ENCODE data around the gene DYDC2. TPM values are rescaled to one million over a fixed set of nuclear protein-coding genes. Genes with fewer than 3 reads are reported as not detected.

The DYDC2 gene
- total RNA-seq, 1 donor from 2014 or later = not detected

DNA sequence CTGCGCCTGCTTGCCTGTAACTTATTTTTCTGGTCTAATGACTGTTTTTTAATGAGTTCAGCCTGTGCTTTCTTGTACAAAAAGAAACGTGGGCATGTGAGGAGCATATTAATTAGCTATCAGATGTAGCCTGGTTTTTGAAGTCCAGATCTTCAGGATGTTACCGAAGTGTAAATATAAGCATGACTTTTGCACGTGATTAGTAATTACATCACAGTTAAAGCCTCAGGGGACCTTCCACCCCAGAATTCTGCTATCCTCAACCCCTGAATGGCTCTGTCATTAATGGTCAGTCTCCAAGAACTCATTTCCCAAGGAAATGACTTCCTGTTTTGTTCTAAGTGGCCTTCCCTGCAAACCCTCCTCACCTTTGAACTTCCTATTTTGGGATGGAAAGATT lies 49.6 kb downstream of the DYDC2 start:
- Mint-ChIP-seq H3K36me3 (ENCODE audit: unreplicated experiment) (no peaks in the 10 kb centered on the region), H3K4me1 (ENCODE audit: low read depth, unreplicated experiment) (peaks cover 27% of the 10 kb centered on the region), H3K9me3 (ENCODE audit: unreplicated experiment) (peaks cover 8% of the 10 kb centered on the region), H3K27ac (ENCODE audit: unreplicated experiment) (peak overlapping the region; percentile 25), H3K4me3 (ENCODE audit: unreplicated experiment) (peak overlapping the region; percentile 13), H3K27me3 (ENCODE audit: unreplicated experiment) (no peaks in the 10 kb centered on the region)
- TF ChIP-seq, protein P1, sequence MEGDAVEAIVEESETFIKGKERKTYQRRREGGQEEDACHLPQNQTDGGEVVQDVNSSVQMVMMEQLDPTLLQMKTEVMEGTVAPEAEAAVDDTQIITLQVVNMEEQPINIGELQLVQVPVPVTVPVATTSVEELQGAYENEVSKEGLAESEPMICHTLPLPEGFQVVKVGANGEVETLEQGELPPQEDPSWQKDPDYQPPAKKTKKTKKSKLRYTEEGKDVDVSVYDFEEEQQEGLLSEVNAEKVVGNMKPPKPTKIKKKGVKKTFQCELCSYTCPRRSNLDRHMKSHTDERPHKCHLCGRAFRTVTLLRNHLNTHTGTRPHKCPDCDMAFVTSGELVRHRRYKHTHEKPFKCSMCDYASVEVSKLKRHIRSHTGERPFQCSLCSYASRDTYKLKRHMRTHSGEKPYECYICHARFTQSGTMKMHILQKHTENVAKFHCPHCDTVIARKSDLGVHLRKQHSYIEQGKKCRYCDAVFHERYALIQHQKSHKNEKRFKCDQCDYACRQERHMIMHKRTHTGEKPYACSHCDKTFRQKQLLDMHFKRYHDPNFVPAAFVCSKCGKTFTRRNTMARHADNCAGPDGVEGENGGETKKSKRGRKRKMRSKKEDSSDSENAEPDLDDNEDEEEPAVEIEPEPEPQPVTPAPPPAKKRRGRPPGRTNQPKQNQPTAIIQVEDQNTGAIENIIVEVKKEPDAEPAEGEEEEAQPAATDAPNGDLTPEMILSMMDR (IDR thresholded peaks at IDR 0.05; ENCODE audit: partially characterized antibody, unreplicated experiment) = no peak
- no peak for DNase-seq

DNA sequence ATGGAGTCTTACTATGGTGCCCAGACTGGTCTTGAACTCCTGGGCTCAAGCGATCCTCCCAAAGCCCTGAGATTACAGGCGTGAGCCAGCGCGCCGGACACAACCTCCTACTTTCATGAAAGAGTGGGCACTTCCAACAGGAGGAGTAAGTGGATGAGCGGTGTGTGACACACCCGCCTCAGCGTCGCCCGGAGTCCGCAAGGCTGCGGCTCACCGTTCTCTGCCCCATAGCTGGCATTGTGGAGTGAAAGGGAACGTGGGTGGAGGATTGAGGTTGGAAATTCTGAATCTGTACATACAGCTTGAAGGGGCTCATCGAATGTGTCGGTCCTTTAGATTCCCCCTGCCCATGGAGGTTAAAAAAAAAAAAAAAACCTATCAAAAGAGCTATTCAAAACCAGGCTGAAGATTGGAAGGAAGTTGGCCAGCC lies 51.2 kb downstream of the DYDC2 start:
- Mint-ChIP-seq H3K4me3 (ENCODE audit: unreplicated experiment) (peak overlapping the region; percentile 92), H3K27ac (ENCODE audit: unreplicated experiment) (peak overlapping the region; percentile 79), H3K4me1 (ENCODE audit: low read depth, unreplicated experiment) (peaks cover 39% of the 10 kb centered on the region), H3K9me3 (ENCODE audit: unreplicated experiment) (peaks cover 8% of the 10 kb centered on the region), H3K27me3 (ENCODE audit: unreplicated experiment) (no peaks in the 10 kb centered on the region), H3K36me3 (ENCODE audit: unreplicated experiment) (no peaks in the 10 kb centered on the region)
- peak; percentile 23 for DNase-seq
- TF ChIP-seq, protein P1 (IDR thresholded peaks at IDR 0.05; ENCODE audit: partially characterized antibody, unreplicated experiment) = no peak

DNA sequence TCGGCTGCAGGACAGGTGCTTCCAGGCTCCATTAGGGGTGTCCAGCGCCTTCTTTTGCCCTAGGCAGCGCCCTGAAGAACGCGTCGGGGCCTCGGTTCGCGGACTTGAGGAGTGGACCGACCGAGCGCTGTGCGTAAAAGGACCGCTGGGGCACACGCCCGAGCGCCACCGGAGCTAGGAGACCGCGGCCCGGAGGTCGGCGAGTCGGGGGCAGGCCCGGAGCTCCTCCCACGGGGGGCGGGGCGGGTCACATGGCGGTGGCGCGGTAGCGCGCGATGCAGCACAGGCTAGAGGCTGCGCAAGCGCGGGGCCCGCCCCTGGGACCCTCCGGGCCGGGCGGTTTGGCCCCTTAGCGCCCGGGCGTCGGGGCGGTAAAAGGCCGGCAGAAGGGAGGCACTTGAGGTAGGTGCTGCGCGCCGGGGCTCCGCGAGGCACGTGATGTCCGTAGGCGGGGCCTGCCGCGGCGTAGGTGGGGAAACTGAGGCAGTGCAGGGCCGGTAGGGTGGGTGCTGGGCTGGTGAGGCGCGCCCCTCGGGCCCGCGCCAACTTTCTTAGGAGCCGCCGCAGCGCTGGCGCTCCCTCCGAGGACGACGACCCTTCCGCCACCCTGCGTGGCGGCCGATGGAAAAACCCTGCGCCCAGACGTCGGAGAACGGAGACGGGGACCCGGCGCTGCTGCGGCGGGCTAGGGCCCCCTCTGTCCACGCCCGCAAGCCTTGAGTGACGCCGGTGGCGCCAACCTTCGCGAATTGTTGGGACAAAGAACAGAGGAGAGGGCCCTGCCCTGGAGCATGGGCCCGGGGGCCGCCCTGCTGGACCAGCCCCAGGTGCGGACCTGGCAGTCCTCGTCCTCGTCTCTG lies 51.9 kb downstream of the DYDC2 start, which contains the start of gene PRXL2A:
Gene PRXL2A, plus strand, starts transcription at position 310 of the 860 bp plus-strand sequence. CDS start 11,917 bp downstream, outside the sequence.
- H3K4me3 Mint-ChIP-seq (ENCODE audit: unreplicated experiment) = peak within 1 kb of the TSS; percentile 92
- H3K27me3 Mint-ChIP-seq (ENCODE audit: unreplicated experiment) = peaks cover 4% of the 10 kb centered on the region
- H3K4me1 Mint-ChIP-seq (ENCODE audit: low read depth, unreplicated experiment) = peaks cover 45% of the 10 kb centered on the region
- TF ChIP-seq, protein P1 (IDR thresholded peaks at IDR 0.05; ENCODE audit: partially characterized antibody, unreplicated experiment) = no peak
- peaks cover 8% of the 10 kb centered on the region for H3K9me3 Mint-ChIP-seq (ENCODE audit: unreplicated experiment)
- H3K27ac Mint-ChIP-seq (ENCODE audit: unreplicated experiment) = peak within 1 kb of the TSS; percentile 87
- peak; percentile 97 for DNase-seq
- no peaks in the 10 kb centered on the region for H3K36me3 Mint-ChIP-seq (ENCODE audit: unreplicated experiment)

DNA sequence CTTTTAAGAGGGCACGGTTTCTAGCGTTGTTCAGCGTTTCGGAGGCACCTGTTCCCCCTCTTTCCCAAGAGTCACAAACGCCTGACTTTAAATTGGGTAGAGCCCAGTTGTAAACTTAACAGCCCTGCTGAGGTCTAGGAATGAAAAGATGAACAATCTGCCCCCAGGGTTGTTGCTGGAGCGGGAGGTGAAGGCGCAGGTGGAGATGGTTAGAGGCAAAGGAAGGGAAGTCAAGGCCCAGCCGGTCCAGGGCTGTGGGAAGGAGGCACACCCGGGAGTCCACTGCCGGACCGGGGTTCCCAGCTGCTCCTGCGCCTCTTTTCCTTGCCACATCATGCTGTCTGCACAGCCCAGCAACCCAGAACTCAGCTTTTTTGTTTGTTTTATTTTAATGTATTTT lies 52.5 kb downstream of the DYDC2 start:
- Mint-ChIP-seq H3K36me3 (ENCODE audit: unreplicated experiment) (no peaks in the 10 kb centered on the region), H3K27me3 (ENCODE audit: unreplicated experiment) (peaks cover 4% of the 10 kb centered on the region), H3K4me3 (ENCODE audit: unreplicated experiment) (peak overlapping the region; percentile 92), H3K4me1 (ENCODE audit: low read depth, unreplicated experiment) (peaks cover 52% of the 10 kb centered on the region), H3K9me3 (ENCODE audit: unreplicated experiment) (peaks cover 8% of the 10 kb centered on the region), H3K27ac (ENCODE audit: unreplicated experiment) (peak overlapping the region; percentile 87)
- peak; percentile 30 for DNase-seq
- TF ChIP-seq, protein P1 (IDR thresholded peaks at IDR 0.05; ENCODE audit: partially characterized antibody, unreplicated experiment) = no peak

DNA sequence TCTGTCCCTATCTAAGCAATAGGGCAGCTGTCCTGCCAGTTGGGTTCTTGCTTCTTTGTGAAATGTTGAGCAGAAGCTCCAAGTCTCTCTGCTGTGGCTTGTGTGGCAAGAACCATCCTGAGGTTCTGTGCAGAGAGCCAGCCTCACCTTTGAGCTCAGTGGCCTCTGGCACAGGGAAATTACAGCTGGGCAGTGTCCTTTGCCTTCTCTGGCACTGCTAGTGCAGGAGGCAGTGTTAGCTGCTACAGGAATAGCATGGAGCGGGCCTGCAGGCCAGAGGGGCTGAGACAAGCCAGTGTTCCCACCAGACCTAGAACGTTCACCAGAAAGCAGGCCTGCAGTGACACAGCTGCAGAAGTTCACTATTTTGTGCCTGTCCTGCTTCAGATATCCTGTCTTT lies 53.5 kb downstream of the DYDC2 start:
- Mint-ChIP-seq H3K4me3 (ENCODE audit: unreplicated experiment) (peak overlapping the region; percentile 92), H3K27me3 (ENCODE audit: unreplicated experiment) (peaks cover 4% of the 10 kb centered on the region), H3K9me3 (ENCODE audit: unreplicated experiment) (peaks cover 8% of the 10 kb centered on the region), H3K4me1 (ENCODE audit: low read depth, unreplicated experiment) (peaks cover 55% of the 10 kb centered on the region), H3K27ac (ENCODE audit: unreplicated experiment) (peak overlapping the region; percentile 67), H3K36me3 (ENCODE audit: unreplicated experiment) (no peaks in the 10 kb centered on the region)
- no peak for DNase-seq
- TF ChIP-seq, protein P1 (IDR thresholded peaks at IDR 0.05; ENCODE audit: partially characterized antibody, unreplicated experiment) = no peak
